MM.1S (cell line): Measurements from ENCODE around the gene DEAF1.

Experiments
- EZH2 ChIP-seq: fragments of 300-600 bp; sonication (generic); optimal IDR thresholded peaks from 2 replicates; pipeline ENCODE3; 2017; ENCODE audit warnings: low read depth, mild to moderate bottlenecking, antibody characterized with exemption, low read length, mixed read lengths
- EZH2phosphoT487 ChIP-seq: fragments of 300-600 bp; sonication (generic); IDR thresholded peaks from 2 replicates; pipeline ENCODE4 v1.6.1; 2018; ENCODE audit warnings: antibody characterized with exemption, low read length
- TF ChIP-seq, protein P1 (sequence below): fragments of 300-600 bp; sonication (generic); IDR thresholded peaks from 2 replicates; pipeline ENCODE4 v1.5.1; 2016; ENCODE audit warnings: antibody characterized with exemption, low read length, mixed read lengths

DNA sequence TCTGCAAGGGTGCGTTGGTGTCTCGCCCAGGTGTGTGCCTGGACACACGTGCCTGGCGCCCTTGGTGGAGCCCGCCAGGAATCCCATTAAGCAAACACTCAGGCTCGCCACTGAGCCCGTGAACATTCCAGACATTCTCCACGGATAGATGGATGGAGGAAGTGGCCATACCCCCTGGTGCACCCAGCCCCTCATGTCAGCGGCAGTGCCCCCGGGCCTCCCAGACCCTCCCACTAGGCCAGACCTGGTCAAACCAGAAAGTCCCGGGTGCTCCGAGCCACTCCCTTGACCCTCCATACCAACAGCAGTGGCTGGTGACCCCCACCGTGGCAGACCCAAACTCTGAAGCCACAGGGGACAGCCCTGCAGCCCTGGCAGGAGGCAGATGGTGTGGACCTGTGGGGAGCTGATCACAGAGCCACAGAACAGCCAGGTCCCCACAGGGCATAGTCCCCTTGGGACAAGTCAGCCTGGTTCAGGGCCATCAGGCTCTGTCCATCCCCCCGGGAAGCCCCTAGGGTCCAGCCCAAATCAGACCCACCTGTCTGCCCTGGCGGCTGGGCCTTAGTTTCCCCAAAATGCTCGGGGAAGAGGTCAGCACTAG, 12.9 kb upstream of the DEAF1 start:
- TF ChIP-seq, protein P1, sequence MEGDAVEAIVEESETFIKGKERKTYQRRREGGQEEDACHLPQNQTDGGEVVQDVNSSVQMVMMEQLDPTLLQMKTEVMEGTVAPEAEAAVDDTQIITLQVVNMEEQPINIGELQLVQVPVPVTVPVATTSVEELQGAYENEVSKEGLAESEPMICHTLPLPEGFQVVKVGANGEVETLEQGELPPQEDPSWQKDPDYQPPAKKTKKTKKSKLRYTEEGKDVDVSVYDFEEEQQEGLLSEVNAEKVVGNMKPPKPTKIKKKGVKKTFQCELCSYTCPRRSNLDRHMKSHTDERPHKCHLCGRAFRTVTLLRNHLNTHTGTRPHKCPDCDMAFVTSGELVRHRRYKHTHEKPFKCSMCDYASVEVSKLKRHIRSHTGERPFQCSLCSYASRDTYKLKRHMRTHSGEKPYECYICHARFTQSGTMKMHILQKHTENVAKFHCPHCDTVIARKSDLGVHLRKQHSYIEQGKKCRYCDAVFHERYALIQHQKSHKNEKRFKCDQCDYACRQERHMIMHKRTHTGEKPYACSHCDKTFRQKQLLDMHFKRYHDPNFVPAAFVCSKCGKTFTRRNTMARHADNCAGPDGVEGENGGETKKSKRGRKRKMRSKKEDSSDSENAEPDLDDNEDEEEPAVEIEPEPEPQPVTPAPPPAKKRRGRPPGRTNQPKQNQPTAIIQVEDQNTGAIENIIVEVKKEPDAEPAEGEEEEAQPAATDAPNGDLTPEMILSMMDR: no peak
- TF ChIP-seq EZH2 (no peak), EZH2phosphoT487 (no peak)
